HG02678 (cell line): ENCODE data around the gene GALNT15.
A peak's percentile ranks its signal among the peaks of the same experiment; 100 is the strongest.

Experiments
- ATAC-seq: cut with Tn5 transposase; IDR thresholded peaks from one replicate; pipeline ENCODE4 v1.9.1; 2021; ENCODE audit warnings: mild to moderate bottlenecking, moderate library complexity; ENCODE audit not compliant: unreplicated experiment

The GALNT15 gene

GRCh38 chr3:16222547-16222946 is 48.1 kb downstream of the GALNT15 start:
- ATAC-seq = no peak

- ATAC-seq = no peak
Measured at GRCh38 chr3:16224325-16224724, 49.8 kb downstream of the GALNT15 start.

- no peak for ATAC-seq
Measured at GRCh38 chr3:16227566-16227965, 53.1 kb downstream of the GALNT15 start.

- no peak for ATAC-seq
Measured at GRCh38 chr3:16229681-16230080, 55.2 kb downstream of the GALNT15 start.

GRCh38 chr3:16231983-16232382 is 57.5 kb downstream of the GALNT15 start:
- ATAC-seq = no peak

- ATAC-seq = no peak
Measured at GRCh38 chr3:16233806-16234205, 59.3 kb downstream of the GALNT15 start.

GRCh38 chr3:16234281-16234680 is 59.8 kb downstream of the GALNT15 start:
- no peak for ATAC-seq

GRCh38 chr3:16236030-16236639 is 61.7 kb downstream of the GALNT15 start:
- no peak for ATAC-seq

GRCh38 chr3:16236856-16237393 is 62.4 kb downstream of the GALNT15 start:
- ATAC-seq = no peak

GRCh38 chr3:16239086-16239770 is 64.7 kb downstream of the GALNT15 start:
- no peak for ATAC-seq

GRCh38 chr3:16239780-16240179 is 65.3 kb downstream of the GALNT15 start:
- ATAC-seq = no peak

- ATAC-seq = no peak
Measured at GRCh38 chr3:16240229-16241023, 65.9 kb downstream of the GALNT15 start.

GRCh38 chr3:16241225-16241624 is 66.7 kb downstream of the GALNT15 start:
- no peak for ATAC-seq

GRCh38 chr3:16242177-16242576 is 67.7 kb downstream of the GALNT15 start:
- ATAC-seq = no peak

- no peak for ATAC-seq
Measured at GRCh38 chr3:16243706-16244490, 69.4 kb downstream of the GALNT15 start.

GRCh38 chr3:16245609-16246008 is 71.1 kb downstream of the GALNT15 start:
- ATAC-seq = no peak

- peak; percentile 80 for ATAC-seq
Measured at GRCh38 chr3:16247282-16248061, 73.0 kb downstream of the GALNT15 start.

- ATAC-seq = no peak
Measured at GRCh38 chr3:16248556-16248955, 74.1 kb downstream of the GALNT15 start.

GRCh38 chr3:16249336-16249735 is 74.9 kb downstream of the GALNT15 start:
- ATAC-seq = no peak

GRCh38 chr3:16249886-16250285 is 75.4 kb downstream of the GALNT15 start:
- ATAC-seq = no peak
